HG03439 (cell line): Measurements from ENCODE around the gene F13B.
"Not testable (repeated sequence)": the region's sequence is repeated elsewhere in the genome, so short reads cannot be mapped to it uniquely, and the experiment has no call there.

Source experiments
- ATAC-seq: cut with Tn5 transposase; IDR thresholded peaks from one replicate; pipeline ENCODE4 v1.9.1; 2021; ENCODE audit warnings: mild to moderate bottlenecking, moderate library complexity; ENCODE audit not compliant: unreplicated experiment

Gene F13B, protein sequence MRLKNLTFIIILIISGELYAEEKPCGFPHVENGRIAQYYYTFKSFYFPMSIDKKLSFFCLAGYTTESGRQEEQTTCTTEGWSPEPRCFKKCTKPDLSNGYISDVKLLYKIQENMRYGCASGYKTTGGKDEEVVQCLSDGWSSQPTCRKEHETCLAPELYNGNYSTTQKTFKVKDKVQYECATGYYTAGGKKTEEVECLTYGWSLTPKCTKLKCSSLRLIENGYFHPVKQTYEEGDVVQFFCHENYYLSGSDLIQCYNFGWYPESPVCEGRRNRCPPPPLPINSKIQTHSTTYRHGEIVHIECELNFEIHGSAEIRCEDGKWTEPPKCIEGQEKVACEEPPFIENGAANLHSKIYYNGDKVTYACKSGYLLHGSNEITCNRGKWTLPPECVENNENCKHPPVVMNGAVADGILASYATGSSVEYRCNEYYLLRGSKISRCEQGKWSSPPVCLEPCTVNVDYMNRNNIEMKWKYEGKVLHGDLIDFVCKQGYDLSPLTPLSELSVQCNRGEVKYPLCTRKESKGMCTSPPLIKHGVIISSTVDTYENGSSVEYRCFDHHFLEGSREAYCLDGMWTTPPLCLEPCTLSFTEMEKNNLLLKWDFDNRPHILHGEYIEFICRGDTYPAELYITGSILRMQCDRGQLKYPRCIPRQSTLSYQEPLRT

DNA sequence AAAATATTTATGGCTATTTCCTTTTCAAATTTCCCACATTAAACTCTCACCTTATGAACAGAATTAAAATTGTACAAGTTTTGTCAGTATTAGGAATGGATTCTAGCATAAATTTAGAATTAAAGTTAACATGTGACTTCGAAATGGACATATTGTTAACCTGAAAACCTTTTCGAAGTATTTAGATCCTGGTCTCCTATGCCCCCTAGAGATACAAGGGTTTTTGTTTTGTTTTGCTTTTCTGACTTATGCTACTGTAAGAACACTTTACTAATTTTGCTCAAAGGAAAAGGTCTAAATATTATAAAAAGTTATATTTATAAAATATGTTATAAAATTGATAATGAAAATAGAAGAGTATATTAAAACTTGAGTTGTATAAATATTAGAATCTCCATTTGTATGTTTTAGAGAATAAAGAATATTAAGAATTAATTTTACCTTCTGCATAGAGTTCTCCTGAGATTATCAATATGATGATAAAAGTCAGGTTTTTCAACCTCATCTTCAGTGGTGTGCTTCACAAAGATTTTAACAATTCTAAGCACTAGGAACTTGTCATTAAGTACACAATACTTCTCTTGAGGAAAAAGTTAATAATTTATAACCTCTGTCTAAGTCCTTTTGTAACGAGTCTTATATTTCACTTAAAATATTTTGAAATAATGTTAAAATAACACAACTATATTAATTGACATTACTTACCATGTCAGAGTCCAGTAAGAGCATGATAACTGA is at the start of gene F13B:
Gene F13B (minus strand): TSS at position 542 of the 738 bp plus-strand sequence. CDS start 37 bp downstream, at position 505.
- no peak for ATAC-seq

DNA sequence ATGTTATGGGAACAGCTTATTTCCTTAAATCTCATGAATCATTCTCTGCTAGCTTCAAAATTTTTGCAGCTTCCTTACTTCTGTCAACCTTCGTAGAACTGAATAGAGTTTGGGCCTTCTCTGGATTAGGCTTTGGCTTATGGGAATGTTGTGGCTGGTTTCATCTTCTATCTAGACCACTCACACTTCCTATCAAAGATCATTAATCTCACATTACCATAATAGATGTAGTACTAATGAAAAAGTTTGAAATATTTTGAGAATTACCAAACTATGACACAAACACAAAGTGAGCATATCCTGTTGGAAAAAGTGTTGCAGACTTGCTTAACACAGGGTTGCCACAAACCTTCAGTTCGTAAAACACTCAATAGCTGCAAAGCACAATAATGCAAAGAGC is 49.1 kb upstream of the F13B start:
- ATAC-seq: no peak

DNA sequence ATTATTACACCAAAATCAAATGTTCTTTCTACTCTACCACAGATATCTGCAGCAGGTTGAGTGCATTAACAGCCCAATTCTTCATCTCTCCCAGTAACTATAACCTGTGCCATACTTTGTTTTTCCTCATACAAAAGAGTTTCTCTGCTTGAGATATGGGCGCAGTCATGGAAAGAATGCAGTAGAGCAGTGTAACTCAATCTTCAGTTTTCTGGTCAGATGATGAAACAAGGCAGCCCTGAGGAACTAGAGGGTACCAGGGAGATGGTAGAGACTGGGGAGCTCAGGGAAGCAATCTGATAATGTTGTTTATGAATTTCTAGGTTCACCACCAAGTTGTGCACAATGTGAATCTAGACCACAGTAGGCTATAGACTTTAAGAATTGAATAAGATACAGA is 39.8 kb upstream of the F13B start:
- ATAC-seq: no peak

DNA sequence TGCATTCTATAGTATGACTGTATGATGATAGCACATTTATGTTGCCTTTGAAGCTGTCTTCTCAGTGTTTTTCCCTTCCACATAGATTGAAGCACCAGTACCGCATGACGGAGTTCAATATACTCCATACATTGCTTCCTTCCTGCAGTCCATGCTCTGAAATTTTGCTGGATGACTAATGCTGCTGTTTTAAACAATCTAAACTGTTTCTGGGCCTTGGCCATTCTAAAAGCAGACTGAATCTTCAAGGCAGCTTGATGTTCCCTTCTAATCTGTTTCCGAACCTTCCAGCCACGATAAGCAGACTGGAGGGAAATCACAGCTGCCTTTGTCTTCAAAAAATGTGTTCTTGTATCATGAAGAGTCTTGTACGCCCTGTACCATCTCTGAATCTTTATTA is 36.2 kb upstream of the F13B start:
- no peak for ATAC-seq

DNA sequence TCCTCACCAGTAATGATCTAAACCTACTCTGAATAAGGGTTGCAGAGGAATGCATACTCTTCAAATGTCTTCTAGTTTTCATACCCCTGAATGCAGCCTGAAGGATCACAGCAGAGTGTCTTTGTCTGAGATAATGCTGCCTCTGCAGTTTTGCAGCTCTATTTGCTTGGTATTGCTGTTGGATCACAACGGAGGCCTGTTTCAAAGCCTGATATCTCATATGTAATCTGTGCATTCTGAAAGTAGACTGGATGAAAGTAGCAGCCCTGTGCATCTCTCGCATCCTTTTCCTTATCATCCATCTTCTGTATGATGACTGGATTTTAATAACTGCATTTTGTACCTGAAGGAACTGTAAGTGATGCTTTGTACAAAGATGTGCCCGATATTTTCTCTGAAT is 34.9 kb upstream of the F13B start:
- ATAC-seq: no peak

DNA sequence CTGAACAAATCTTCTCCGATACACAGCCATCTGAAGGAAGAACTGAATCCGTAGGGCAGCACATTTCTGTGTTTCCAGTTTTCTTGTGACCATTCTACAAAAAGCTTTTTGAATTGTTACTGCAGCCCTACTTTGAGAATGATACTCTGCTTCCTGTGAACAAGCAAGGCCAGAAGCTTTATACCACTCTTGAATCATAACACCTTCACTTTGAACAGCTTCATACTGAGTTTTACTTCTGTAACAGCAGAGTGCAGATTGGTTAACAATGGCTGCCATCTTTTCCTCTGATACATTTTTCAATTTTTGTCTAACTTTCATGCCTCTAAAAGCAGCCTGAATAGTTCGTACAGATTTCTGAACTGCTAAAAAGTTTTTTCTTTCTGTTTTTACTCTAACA is 33.6 kb upstream of the F13B start:
- ATAC-seq: no peak

DNA sequence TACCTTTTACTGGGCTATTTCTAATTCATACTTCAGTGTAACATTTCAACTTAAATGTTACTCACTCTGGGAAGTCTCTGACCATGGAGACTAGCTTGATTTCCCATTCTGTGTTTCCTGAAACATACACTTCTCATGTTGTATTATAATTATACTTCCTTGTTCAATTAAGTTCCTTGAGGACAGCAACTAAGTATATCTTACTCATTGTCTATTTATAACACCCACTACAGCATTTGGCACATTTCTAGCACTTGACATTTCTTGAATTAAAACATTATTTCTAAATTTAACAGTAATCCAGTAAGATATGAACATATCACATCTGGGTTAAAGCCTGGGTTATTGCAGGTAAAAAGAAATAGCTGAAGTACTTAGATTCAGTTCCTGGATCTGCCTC is 32.4 kb upstream of the F13B start:
- ATAC-seq: no peak

DNA sequence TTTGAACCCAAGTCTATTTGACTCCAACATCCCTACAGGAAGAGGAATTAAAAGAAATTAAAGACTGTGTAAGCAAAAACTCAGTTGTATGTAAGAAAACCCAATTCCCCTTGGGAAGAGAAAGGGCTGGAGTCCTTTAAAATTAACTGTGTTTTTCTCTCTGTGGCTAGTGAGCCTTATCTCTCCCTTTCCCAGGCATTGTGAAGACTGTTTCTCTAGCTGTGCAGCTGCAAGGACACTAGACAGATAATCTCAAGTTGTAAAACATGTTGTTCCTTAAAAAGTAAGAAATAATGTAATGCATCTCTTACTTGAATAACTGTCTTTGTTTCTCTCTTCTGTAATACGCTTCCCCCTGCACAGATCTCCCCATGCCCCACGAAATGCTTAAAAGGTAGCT is 29.9 kb upstream of the F13B start:
- ATAC-seq: not testable (repeated sequence)

DNA sequence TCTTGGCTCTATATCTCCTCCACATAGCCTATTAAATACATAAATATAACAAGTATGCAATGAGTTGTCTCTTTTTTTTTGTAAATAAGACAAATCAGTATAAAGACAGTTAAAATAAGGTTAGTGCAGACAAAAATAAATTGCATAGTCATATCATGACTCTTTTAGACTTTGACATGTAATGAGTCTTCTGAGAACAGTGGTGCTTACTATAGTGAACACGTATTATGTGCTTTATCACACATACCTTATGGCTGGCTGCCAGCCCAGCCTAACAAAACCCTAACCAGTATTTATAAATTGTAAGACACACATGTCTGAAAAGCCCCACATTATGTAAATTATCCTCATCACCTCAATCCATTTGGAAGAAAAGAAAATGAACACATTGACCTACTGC is 29.1 kb upstream of the F13B start:
- no peak for ATAC-seq

DNA sequence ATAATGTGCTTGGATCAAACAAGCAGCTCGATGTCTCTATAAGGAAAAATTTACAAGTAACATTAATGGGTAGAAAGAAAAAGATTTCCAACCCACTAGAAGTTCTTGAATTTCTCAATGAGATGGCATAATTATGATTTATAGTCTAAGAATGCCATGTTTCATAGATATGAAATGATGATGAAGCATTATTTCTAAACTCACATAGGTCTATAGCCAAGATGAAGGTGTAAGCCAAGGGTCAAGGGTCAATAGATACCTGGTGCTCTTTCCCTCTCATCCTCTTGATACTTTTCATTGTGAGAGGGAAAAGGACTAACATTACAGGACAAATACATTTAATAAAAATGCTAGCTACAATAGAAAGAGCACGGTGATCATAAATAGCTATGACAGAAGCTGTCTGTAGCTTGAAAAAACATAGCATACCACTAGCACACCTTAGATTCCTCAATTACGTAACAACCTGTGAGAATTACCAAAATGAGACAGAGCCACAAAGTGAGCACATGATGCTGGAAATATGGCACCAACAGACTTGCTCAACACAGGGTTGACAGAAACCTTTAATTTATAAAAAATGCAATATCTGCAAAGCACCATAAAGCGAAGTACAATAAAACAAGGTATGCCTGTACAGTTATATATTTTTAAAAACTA is 26.3 kb upstream of the F13B start:
- no peak for ATAC-seq

DNA sequence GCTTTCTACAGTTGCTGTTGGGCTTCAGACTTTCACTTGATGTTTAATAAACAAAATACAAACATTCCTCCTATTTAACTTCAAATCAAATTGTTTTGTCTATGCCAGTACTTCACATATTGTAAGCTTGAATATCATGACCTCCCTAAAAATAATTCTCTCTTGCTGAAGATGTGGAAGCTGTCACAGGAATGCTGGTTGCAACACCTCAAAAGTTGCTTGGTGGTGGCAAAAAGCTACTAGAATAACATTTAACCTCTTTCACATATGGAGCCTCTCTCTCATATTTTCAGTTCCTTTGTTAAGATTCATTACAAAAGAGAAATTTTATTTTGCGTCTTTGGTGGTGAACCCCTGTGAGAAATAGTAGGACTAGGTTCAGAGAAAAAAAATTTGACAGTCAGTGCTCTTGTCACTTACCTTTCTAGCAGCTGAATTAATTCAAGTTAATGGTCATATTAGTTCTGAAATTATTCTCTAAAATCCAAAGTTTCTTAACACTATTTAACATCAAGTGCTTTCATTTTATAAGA is 25.5 kb upstream of the F13B start:
- no peak for ATAC-seq

DNA sequence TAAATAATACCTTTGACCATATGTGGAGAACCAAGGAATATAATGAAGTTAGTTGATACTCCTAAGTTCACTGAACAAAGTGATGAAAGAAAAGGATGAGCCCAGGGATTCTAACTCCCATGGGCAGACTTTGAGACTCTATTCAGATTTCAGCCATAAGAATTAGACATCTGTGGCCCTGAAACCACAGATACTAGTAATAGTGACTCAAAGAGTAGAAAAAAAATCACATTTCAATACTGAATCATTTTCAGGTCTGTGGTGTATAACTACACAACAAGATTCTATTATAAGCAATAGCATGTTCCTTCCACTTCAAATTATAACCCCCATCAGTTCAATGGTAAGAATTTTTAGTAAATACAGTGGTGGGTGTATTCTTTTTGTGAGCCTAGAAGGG is 16.4 kb upstream of the F13B start:
- no peak for ATAC-seq

DNA sequence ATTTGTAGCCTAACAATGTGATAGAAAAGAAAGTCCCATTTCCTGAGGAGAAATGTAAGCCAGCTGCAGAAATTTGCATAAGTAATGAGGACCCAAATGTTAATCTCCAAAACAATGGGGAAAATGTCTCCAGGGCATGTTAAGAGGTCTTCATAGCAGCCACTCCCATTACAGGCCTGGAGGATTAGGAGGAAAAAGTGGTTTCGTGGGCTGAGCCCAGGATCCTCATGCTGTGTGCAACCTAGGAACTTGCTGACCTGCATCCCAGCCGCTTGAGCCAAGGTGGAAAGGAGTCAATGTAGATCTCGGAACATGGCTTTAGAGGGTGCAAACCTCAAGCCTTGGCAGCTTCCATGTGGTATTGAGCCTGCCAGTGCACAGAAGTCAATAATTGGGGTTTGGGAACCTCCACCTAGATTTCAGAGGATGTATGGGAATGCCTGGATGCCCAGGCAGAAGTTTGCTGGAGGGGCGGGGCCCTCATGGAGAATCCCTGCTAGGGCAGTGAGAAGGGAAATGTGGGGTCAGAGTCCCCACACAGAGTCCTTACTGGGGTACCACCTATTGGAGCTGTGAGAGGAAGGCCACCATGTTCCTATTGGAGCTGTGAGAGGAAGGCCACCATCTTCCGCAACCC is 14.2 kb upstream of the F13B start:
- ATAC-seq: no peak

DNA sequence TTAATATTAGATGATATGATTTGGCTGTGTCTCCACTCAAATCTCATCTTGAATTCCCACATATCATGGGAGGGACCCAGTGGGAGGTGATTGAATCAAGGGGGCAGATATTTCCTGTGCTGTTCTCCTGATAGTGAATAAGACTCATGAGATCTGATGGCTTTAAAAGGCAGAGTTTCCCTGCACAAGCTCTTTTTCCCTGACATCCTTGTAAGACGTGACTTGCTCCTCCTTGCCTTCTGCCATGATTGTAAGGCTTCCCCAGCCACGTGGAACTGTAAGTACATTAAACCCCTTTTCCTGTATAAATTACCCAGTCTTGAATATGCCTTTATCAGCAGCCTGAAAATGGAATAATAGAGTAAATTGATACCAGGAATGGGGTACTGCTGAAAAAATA is 13.3 kb upstream of the F13B start:
- no peak for ATAC-seq

DNA sequence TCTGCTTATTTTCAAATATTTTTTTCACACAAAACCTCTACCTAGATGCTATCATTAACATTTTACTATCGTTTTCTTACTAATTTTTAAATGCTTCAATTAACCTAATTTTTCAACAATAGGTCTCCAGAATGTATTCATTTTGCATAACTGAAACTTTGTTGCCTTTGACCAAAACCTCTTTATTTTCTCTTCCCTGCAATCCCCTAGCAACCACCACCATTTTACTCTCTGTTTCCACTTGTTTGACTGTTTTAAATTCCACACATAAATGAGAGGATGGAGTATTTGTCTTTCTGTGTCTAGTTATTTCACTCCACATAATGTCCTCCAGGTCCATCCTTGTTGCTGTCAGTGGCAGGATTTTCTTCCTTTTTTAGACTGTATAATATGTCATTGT is 9.5 kb upstream of the F13B start:
- ATAC-seq: no peak

DNA sequence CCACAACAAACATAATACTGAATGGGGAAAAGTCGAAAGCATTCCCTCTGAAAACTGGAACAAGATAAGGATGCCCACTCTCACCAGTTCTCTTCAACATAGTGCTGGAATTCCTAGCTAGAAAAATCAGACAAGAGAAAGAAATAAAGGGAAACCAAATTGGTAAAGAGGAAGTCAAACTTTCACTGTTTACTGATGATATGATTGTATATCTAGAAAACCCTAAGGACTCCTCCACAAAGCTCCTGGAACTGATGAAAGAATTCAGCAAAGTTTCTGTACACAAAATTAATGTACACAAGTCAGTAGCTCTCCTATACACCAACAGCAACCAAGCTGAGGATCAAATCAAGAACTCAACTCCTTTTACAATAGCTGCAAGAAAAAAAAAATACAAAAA is 6.9 kb upstream of the F13B start:
- ATAC-seq: no peak

DNA sequence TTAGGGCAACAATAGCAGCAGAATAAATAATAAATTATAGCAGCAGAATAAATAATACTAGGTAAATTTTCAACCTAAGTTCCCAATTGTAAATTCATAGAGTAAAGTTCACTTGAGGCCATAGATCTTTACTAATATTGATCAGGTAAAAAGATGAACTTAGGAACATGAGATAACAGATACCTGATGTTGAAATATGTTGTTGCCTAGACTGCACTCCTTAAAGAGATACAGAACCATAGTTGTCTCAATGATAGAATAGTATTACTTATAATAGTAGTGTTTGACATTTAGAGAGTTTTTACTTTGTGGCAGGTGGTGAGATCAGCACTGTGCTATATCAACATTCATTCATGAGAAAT is 378 bp upstream of the F13B start:
- ATAC-seq: no peak

DNA sequence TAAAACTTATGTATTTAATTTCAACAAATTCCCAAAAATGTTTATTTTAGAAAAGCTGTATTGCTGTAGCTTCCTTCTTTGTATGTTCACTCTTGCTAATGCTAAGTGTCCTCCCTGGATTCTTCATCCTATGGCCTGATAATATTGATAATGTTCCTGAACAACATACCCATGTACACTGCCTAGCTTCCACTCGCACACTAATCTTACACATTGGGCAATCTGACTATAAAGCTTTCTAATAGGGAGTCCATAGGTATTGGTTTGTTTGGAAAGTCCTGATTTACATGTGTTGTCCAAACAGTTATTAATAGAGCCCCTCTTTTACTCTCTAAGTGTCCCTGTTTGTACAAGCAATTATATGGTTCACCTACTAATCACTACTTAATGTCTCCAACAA is 783 bp downstream of the F13B start:
- no peak for ATAC-seq

DNA sequence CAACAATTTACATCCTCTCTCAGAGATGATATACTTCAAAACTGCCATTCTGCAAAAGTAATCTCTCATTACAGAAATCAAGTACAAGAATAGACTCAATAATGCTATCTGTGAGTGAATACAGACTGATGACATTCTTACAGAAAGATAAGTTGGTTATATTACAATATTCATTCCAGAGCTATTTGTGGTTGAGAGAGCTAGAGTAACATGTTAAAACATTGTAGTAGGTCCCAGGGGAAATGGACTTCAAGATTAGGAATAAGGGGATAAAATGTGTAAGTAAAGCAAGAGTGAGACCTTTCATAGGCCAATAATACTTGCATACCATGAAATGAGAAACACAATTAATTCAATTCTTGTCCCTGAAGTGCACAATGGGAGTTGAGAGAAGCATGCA is 1.5 kb downstream of the F13B start:
- ATAC-seq: no peak

DNA sequence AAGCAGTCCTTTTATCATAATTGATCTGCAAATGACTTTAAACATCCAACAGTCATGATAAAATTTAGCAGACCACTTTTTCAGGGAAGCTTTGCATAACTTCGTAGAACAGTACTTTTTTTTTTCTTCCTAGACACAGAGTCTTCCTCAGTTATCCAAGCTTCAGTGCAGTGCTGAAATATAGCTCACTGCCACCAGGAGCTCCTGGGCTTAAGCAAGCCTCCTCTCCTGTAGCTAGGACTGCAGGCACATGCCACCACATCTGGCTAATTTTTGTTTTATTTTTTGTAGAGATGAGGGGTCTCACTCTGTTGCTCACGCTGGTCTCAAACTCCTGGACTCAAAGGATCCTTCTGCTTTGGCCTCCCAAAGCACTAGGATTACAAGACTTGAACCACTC is 3.8 kb downstream of the F13B start:
- ATAC-seq: no peak

DNA sequence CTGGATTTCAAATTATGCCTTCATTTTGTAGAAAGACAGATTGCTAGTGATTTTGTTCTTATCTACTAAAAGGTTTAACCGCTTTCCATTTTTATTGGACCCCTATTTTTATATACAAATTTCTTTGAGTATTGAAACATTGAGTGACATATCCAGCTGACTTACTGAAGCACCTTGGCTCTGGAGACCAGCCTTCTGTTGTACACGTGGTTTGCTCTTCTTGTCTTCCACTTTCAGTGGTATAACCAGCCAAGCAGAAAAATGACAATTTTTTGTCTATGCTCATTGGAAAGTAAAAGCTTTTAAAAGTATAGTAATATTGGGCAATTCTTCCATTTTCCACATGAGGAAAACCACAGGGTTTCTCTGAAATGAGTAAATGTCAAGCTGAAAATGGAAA is 4.4 kb downstream of the F13B start:
- ATAC-seq: no peak
